Measurements from ENCODE around the gene RFX8.
"Not testable (repeated sequence)": the region's sequence is repeated elsewhere in the genome, so short reads cannot be mapped to it uniquely, and the experiment has no call there.

RFX8 gene

GRCh38 chr2:101474731-101475384 lies at the start of gene RFX8:
Gene RFX8 (minus strand): TSS chr2:101475112. CDS start chr2:101466848, 8,264 bp downstream.
- DNase-seq, result no peak

GRCh38 chr2:101521487-101521886 lies 46.6 kb upstream of the RFX8 start:
- DNase-seq, result no peak

- DNase-seq, result no peak
Measured at GRCh38 chr2:101520246-101520645, 45.3 kb upstream of the RFX8 start.

GRCh38 chr2:101518578-101519492 lies 43.9 kb upstream of the RFX8 start:
- DNase-seq, result peak; percentile 80

GRCh38 chr2:101517758-101518271 lies 42.9 kb upstream of the RFX8 start:
- DNase-seq, result no peak

- DNase-seq, result no peak
Measured at GRCh38 chr2:101516823-101517690, 42.1 kb upstream of the RFX8 start.

GRCh38 chr2:101516349-101516748 lies 41.4 kb upstream of the RFX8 start:
- no peak for DNase-seq

- DNase-seq, result no peak
Measured at GRCh38 chr2:101515477-101515876, 40.6 kb upstream of the RFX8 start.

GRCh38 chr2:101512993-101513392 lies 38.1 kb upstream of the RFX8 start:
- DNase-seq, result no peak

GRCh38 chr2:101511381-101511780 lies 36.5 kb upstream of the RFX8 start:
- no peak for DNase-seq

- DNase-seq, result no peak
Measured at GRCh38 chr2:101509499-101510284, 34.8 kb upstream of the RFX8 start.

- DNase-seq, result no peak
Measured at GRCh38 chr2:101508636-101509035, 33.7 kb upstream of the RFX8 start.

GRCh38 chr2:101505276-101505675 lies 30.4 kb upstream of the RFX8 start:
- DNase-seq, result not testable (repeated sequence)

- DNase-seq, result not testable (repeated sequence)
Measured at GRCh38 chr2:101504744-101505143, 29.8 kb upstream of the RFX8 start.

- DNase-seq, result no peak
Measured at GRCh38 chr2:101502095-101502494, 27.2 kb upstream of the RFX8 start.

- peak; percentile 47 for DNase-seq
Measured at GRCh38 chr2:101501443-101501842, 26.5 kb upstream of the RFX8 start.

- no peak for DNase-seq
Measured at GRCh38 chr2:101500860-101501259, 25.9 kb upstream of the RFX8 start.

- no peak for DNase-seq
Measured at GRCh38 chr2:101500180-101500579, 25.3 kb upstream of the RFX8 start.

- DNase-seq, result no peak
Measured at GRCh38 chr2:101496279-101496678, 21.4 kb upstream of the RFX8 start.

- no peak for DNase-seq
Measured at GRCh38 chr2:101492936-101493473, 18.1 kb upstream of the RFX8 start.

- no peak for DNase-seq
Measured at GRCh38 chr2:101486994-101487393, 12.1 kb upstream of the RFX8 start.

GRCh38 chr2:101486258-101486701 lies 11.4 kb upstream of the RFX8 start:
- DNase-seq, result no peak

All from NCI-H2171 treated with DMSO at 0.1 percent for 48 hours (cell line).